Measurements from ENCODE around the gene MPIG6B. TPM values are rescaled to one million over a fixed set of nuclear protein-coding genes. Genes with fewer than 3 reads are reported as not detected.

MPIG6B gene
- total RNA-seq, 1 donor from 2014 or later: 0.19 TPM

DNA sequence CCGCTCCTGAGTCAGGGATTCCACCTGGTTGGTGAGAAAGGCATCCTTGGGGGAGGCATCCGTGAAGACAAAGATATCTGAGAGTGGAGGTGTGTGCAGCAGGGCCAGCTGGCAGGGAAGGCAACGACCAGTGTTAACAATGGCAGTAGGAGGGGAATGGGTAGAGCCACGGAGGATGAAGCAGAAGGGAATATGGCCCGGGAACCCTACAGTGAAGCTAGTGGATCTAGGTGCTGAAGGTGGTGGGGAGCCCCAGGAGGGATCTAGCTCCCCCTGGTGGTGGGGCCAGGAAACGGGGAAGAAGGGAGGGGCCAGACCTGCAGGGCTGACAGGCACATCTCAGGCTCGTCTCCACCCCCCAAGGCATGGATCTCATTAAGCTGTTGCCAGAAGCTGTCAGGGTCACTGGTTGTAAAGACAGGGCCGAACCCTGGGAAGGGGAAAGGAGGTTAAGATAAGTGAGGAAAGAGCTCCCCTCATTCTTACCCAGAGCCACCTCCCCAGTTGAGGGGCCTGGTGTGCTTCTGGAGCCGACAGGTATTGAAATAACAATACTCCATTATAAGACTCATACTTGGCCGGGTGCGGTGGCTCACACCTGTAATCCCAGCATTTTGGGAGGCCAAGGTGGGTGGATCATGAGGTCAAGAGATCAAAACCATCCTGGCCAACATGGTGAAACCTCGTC is 46.7 kb downstream of the MPIG6B start:
- Histone ChIP-seq H3K27ac (replicated peaks) (no peak overlapping the region), H3K4me1 (peaks cover 10% of the 10 kb centered on the region), H3K27me3 (ENCODE audit: low read depth) (no peaks in the 10 kb centered on the region), H3K36me3 (no peaks in the 10 kb centered on the region), H3K4me3 (no peak overlapping the region), H3K9me3 (replicated peaks) (no peaks in the 10 kb centered on the region)
- DNase-seq: peak; percentile 70
- intact Hi-C loops (cut with micrococcal nuclease): no loop called here
- TF ChIP-seq, protein P1, sequence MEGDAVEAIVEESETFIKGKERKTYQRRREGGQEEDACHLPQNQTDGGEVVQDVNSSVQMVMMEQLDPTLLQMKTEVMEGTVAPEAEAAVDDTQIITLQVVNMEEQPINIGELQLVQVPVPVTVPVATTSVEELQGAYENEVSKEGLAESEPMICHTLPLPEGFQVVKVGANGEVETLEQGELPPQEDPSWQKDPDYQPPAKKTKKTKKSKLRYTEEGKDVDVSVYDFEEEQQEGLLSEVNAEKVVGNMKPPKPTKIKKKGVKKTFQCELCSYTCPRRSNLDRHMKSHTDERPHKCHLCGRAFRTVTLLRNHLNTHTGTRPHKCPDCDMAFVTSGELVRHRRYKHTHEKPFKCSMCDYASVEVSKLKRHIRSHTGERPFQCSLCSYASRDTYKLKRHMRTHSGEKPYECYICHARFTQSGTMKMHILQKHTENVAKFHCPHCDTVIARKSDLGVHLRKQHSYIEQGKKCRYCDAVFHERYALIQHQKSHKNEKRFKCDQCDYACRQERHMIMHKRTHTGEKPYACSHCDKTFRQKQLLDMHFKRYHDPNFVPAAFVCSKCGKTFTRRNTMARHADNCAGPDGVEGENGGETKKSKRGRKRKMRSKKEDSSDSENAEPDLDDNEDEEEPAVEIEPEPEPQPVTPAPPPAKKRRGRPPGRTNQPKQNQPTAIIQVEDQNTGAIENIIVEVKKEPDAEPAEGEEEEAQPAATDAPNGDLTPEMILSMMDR (IDR thresholded peaks at IDR 0.05; ENCODE audit: borderline replicate concordance): peak; percentile 77

DNA sequence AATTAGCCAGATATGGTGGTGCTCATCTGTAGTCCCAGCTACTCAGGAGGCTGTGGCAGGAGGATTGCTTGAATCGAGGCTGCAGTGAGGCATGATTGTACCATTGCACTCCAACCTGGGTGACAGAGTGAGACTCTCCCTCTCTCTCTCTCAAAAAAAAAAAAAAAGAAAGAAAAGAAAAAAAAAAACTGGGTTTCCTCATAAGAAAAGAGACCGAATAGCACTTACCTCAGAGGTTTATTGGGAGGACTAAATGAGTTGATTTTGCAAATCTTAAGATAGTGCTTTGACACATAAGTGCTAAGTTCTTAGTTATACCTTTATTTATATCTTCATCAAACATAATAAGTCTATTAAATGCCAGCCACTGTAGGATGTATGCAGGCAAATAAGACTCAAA is 47.7 kb downstream of the MPIG6B start:
- H3K36me3 ChIP-seq: no peaks in the 10 kb centered on the region
- peaks cover 10% of the 10 kb centered on the region for H3K4me1 ChIP-seq
- no peaks in the 10 kb centered on the region for H3K27me3 ChIP-seq (ENCODE audit: low read depth)
- H3K27ac ChIP-seq (replicated peaks): no peak overlapping the region
- TF ChIP-seq, protein P1 (IDR thresholded peaks at IDR 0.05; ENCODE audit: borderline replicate concordance): no peak
- H3K4me3 ChIP-seq: no peak overlapping the region
- intact Hi-C loops (cut with micrococcal nuclease): no loop called here
- DNase-seq: no peak
- no peaks in the 10 kb centered on the region for H3K9me3 ChIP-seq (replicated peaks)

DNA sequence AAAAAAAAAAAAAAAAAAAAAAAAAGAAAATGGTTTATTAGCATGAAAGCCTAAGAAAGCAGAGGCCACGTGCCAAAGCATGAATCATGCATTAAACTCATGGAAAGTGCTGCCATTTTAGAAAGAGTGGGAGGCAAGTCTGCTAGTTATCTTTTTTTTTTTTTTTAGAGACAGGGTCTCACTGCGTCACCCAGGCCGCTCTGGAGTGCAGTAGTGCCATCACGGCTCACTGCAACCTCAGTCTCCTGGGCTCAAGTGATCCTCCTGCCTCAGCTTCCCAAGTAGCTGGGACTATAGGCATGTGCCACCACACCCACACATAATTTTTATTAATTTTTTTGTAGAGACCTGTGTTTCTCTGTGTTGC is 48.8 kb downstream of the MPIG6B start:
- Histone ChIP-seq H3K27ac (replicated peaks) (no peak overlapping the region), H3K9me3 (replicated peaks) (no peaks in the 10 kb centered on the region), H3K36me3 (no peaks in the 10 kb centered on the region), H3K4me1 (peaks cover 10% of the 10 kb centered on the region), H3K27me3 (ENCODE audit: low read depth) (no peaks in the 10 kb centered on the region), H3K4me3 (no peak overlapping the region)
- TF ChIP-seq, protein P1 (IDR thresholded peaks at IDR 0.05; ENCODE audit: borderline replicate concordance): no peak
- intact Hi-C loops (cut with micrococcal nuclease): no loop called here
- no peak for DNase-seq

DNA sequence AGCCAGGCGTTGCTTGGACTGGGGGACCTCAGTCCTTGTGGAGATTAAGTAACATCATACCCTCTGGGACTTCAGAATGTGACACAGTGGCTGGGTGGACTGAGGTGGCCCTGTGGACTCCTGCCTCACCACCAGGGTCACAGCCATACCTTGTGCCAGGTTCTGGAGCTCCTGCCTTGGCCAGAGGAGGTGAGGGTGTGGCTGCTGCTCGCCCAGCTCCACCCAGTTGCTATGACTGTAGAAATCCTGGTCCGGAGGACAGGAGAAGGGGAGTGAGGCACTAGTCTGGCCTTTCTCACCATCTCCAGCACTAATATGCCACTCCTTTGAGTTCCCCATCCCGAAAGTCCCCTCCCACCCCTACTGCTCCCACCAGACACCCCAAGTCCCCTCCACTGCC is 52.0 kb downstream of the MPIG6B start:
- Histone ChIP-seq H3K36me3 (peaks cover 20% of the 10 kb centered on the region), H3K9me3 (replicated peaks) (no peaks in the 10 kb centered on the region), H3K4me1 (peaks cover 18% of the 10 kb centered on the region), H3K4me3 (no peak overlapping the region), H3K27ac (replicated peaks) (no peak overlapping the region), H3K27me3 (ENCODE audit: low read depth) (no peaks in the 10 kb centered on the region)
- intact Hi-C loops (cut with micrococcal nuclease): no loop called here
- TF ChIP-seq, protein P1 (IDR thresholded peaks at IDR 0.05; ENCODE audit: borderline replicate concordance): no peak
- no peak for DNase-seq

DNA sequence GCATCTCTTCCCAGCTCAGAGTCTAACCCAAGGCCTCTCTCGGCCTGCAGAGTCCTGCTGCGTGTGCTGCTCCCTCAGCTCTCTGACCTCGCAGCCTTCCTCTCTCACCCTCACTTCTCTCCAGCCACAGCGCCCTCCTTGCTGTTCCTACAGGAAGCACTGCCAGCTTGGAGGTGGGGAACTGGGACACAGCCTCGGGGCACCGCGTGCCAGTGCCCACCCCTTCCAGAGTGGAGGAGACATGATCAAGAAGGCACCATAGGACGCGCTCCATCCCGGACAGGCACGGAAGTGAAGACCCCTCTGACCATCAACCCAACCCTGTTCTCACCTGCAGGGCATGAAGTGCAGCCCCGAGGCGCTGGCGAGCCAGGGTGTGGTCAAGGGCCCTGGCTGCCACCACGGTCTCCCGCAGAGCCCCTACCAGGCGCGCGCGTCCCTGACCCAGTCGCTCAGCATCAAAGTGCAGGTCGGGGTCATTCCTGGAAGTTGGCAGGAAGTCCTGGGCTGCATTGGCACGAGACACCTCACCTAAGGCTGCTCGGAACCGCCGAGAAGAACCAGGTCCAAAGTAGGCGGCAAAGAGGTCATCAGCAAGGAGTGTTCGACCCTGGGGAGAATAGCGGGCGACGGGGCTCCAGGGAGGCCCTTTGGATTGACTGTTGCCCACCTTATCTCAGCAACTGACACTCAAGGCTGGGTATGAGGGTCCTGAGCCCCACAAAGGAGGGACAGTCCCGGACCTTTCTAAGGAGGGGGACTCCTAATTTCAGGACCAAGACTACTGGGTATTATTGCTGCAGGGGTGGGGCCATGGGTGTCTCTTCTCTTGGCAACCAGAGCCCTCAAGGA is 52.7 kb downstream of the MPIG6B start:
- H3K4me3 ChIP-seq: peak overlapping the region; percentile 57
- no peak for DNase-seq
- H3K27me3 ChIP-seq (ENCODE audit: low read depth): no peaks in the 10 kb centered on the region
- intact Hi-C loops (cut with micrococcal nuclease): no loop called here
- H3K27ac ChIP-seq (replicated peaks): peak overlapping the region; percentile 85
- H3K9me3 ChIP-seq (replicated peaks): no peaks in the 10 kb centered on the region
- H3K4me1 ChIP-seq: peaks cover 18% of the 10 kb centered on the region
- H3K36me3 ChIP-seq: peaks cover 27% of the 10 kb centered on the region
- TF ChIP-seq, protein P1 (IDR thresholded peaks at IDR 0.05; ENCODE audit: borderline replicate concordance): no peak

Small RNAs within 50 kb of the gene (microRNA-seq; reads per million reads assigned to microRNA genes)
- gene MIR4646: 1.2 reads per million

Other genes with a start within 250 kb of the MPIG6B start
- 1.1 TPM for gene MICB, start 225.2 kb upstream of the MPIG6B start, total RNA-seq
- gene MCCD1, start 194.4 kb upstream of the MPIG6B start, total RNA-seq: not detected
- 179 TPM for gene DDX39B, start 181.4 kb upstream of the MPIG6B start, total RNA-seq
- gene ATP6V1G2, start 176.8 kb upstream of the MPIG6B start, total RNA-seq: 1.6 TPM
- gene NFKBIL1, start 175.8 kb upstream of the MPIG6B start, total RNA-seq: 11.5 TPM
- not detected for gene LTA, start 151.1 kb upstream of the MPIG6B start, total RNA-seq
- gene TNF, start 147.8 kb upstream of the MPIG6B start, total RNA-seq: 0.47 TPM
- gene LTB, start 140.9 kb upstream of the MPIG6B start, total RNA-seq: 0.25 TPM
- gene LST1, start 137.1 kb upstream of the MPIG6B start, total RNA-seq: 6.5 TPM
- gene NCR3, start 130.4 kb upstream of the MPIG6B start, total RNA-seq: not detected
- 15.2 TPM for gene AIF1, start 108.1 kb upstream of the MPIG6B start, total RNA-seq
- gene PRRC2A, start 102.7 kb upstream of the MPIG6B start, total RNA-seq: 82.4 TPM
- gene BAG6, start 70.7 kb upstream of the MPIG6B start, total RNA-seq: 260 TPM
- 2.4 TPM for gene APOM, start 67.5 kb upstream of the MPIG6B start, total RNA-seq
- 16.9 TPM for gene C6orf47, start 62.6 kb upstream of the MPIG6B start, total RNA-seq
- gene GPANK1, start 58.4 kb upstream of the MPIG6B start, total RNA-seq: 19.2 TPM
- 105 TPM for gene CSNK2B, start 57.3 kb upstream of the MPIG6B start, total RNA-seq
- gene LY6G5B, start 53.4 kb upstream of the MPIG6B start, total RNA-seq: 4.4 TPM
- gene LY6G5C, start 42.3 kb upstream of the MPIG6B start, total RNA-seq: 1.5 TPM
- gene ABHD16A, start 20.0 kb upstream of the MPIG6B start, total RNA-seq: 29.6 TPM
- not detected for gene LY6G6F, start 16.5 kb upstream of the MPIG6B start, total RNA-seq
- gene LY6G6D, start 8.0 kb upstream of the MPIG6B start, total RNA-seq: not detected
- gene LY6G6C, start 1.6 kb upstream of the MPIG6B start, total RNA-seq: not detected
- gene DDAH2, start 5.9 kb downstream of the MPIG6B start, total RNA-seq: 36.1 TPM
- gene CLIC1, start 13.2 kb downstream of the MPIG6B start, total RNA-seq: 78.0 TPM
- gene MSH5, start 16.6 kb downstream of the MPIG6B start, total RNA-seq: 1.3 TPM
- gene SAPCD1, start 39.3 kb downstream of the MPIG6B start, total RNA-seq: not detected
- gene VWA7, start 54.0 kb downstream of the MPIG6B start, total RNA-seq: 14.7 TPM
- 20.0 TPM for gene VARS1, start 72.4 kb downstream of the MPIG6B start, total RNA-seq
- gene LSM2, start 83.6 kb downstream of the MPIG6B start, total RNA-seq: 19.4 TPM
- gene HSPA1L, start 91.9 kb downstream of the MPIG6B start, total RNA-seq: 2.2 TPM
- gene HSPA1A, start 92.2 kb downstream of the MPIG6B start, total RNA-seq: 271 TPM
- 184 TPM for gene HSPA1B, start 104.4 kb downstream of the MPIG6B start, total RNA-seq
- 26.0 TPM for gene NEU1, start 139.4 kb downstream of the MPIG6B start, total RNA-seq
- gene SLC44A4, start 155.6 kb downstream of the MPIG6B start, total RNA-seq: 0.08 TPM
- gene EHMT2, start 174.3 kb downstream of the MPIG6B start, total RNA-seq: 15.6 TPM
- gene ZBTB12, start 178.7 kb downstream of the MPIG6B start, total RNA-seq: 3.5 TPM
- 9.7 TPM for gene C2, start 204.3 kb downstream of the MPIG6B start, total RNA-seq
- 3.7 TPM for gene CFB, start 222.7 kb downstream of the MPIG6B start, total RNA-seq
- gene NELFE, start 235.6 kb downstream of the MPIG6B start, total RNA-seq: 39.3 TPM
- 32.9 TPM for gene SKIC2, start 235.8 kb downstream of the MPIG6B start, total RNA-seq
- gene DXO, start 248.8 kb downstream of the MPIG6B start, total RNA-seq: 11.2 TPM

Measured in left ventricle myocardium inferior (tissue), 1 donor.